DMS53 treated with DMSO at 0.1 percent for 48 hours (cell line): ENCODE results near the gene MED13L.

ENCODE experiments used
- DNase-seq: peaks from one replicate; lab custom pipeline; 2025; ENCODE audit not compliant: unreplicated experiment; lab: John Stamatoyannopoulos, UW

The MED13L gene

DNA sequence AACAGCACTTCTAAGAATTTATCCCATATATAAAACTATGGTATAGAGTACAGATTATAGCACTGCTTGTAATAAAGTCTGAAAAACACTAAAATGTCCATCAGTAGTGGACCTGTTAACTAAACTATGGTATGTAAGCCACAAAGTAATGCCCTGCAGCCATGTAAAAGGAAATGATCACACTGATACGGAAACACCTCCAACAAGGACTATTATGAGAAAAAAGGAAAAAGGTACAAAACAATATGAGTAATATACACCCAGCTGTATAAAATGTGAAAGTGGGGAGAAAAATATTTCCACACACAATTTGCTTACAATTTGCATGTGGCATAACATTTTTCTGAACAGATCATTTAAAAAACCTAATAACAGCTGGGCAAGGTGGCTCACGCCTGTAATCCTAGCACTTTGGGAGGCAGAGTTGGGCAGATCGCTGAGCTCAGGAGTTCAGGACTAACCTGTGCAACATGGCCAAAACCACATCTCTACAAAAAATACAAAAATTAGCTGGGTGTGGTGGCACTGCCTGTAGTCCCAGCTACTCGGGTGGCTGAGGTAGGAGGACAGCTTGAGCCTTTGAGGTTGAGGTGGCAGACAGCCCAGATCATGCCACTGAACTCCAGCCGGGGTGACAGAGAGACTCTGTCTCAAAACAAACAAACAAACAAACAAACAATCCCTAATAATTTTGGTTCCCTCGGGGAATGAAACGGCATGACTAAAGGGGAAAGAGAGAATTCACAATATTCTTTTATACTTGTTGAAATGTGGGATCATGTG is 250.5 kb downstream of the MED13L start:
- DNase-seq, result no peak

DNA sequence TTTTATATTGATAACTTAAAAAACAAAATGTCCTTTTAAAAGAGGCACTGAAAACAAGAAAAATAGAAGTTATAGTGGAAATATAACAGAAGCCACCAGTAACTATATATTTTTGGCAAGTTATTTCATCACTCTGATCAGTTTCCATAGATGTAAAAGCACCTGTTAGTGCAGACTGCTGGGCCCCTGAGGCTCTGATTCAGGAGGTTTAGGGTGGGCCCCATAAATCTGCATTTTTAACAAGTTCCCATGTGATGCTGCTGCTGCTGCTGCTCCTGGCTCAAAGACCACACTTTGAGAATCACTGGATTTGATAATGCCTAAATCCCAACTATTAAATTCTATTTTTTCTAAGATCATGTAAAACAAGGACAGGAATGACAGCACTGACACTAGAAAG is 251.1 kb downstream of the MED13L start:
- DNase-seq, result no peak

DNA sequence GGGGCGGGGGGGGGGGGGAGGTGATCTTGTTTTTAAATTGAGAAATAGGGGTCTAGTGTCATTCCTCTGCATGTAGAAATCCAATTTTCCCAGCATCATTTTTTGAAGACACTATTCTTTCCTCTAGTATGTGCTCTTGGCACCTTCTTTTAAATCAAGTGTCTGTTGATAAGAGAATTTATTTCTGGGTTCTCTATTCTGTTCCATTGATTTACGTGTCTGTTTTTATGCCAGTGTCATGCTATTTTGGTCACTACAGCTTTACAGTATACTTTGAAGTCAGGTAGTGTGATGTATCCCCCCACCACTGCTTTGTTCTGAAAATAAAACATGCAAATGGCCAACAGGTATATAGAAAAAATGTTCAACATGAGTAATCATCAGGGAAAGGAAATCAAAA is 252.7 kb downstream of the MED13L start:
- no peak for DNase-seq

DNA sequence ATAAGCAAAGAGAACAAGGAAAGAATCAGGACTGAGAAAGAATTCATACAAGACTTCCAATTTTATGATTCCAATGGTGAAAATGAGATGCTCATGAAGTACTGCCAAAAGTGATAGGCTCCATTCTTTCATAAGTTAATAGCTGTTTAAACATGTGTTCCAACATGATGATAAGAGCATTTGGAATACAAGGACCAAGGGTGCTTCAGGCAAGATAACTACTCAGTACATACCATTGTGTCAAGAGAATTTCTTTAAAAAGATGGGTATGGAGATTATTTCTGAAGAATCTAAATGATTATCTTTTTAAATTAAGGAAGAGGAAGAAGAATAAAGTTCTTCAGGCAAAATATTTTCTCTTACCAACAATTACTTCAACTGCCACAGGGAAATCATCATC is 258.1 kb downstream of the MED13L start:
- no peak for DNase-seq

DNA sequence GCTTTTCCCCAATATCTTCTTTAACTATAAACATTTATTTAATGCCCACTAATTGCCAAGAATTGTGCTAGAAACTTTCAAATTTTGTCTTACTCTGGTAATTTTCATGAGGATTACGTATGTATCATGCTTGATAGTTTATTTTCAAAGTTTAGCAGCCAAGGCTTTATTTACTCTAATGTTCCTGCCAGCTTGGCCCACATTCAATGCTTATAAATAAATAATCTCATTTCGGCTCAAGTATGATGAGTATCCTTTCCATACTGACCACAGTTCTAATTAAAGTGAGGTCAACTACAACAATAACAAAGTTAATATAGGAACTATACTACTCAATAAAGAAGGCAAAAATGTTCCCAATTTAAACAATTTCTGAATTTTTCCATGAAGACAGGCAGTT is 259.2 kb downstream of the MED13L start:
- no peak for DNase-seq

DNA sequence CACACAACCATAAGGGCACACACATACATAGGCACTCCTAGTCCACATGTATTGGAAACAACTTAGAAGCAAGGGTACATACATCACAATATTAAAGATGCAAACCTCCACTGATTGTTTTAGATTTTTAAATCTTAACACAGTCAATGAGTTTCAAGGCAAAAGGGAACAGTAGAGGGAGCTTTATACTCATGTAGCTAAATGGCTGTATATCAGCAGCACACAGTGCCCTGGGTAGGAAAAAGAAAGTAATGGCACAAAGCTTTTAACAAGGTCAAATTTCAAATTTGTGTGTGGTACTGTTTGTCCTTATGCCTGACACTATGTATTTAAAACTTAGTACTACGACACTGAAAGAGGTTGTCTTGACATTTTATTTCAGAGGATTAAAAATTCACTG is 262.0 kb downstream of the MED13L start:
- DNase-seq, result peak; percentile 15

DNA sequence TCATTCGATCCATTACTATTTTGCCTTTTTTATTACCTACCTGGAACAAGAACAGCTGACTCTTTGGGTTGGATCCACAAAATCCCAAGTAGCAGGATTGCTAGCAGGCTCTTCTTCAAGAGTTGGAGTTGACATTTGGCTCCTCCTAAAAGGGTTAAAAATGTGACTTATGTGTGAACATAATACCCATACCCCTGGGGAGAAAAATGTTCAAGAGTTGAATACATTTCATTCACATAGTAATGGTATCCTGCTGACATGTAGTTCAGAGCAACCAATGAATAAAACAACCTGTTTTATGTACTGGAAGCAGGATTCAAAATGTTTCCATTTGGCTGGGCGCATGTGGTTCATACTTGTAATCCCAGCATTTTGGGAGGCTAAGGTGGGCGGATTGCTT is 264.7 kb downstream of the MED13L start:
- no peak for DNase-seq

DNA sequence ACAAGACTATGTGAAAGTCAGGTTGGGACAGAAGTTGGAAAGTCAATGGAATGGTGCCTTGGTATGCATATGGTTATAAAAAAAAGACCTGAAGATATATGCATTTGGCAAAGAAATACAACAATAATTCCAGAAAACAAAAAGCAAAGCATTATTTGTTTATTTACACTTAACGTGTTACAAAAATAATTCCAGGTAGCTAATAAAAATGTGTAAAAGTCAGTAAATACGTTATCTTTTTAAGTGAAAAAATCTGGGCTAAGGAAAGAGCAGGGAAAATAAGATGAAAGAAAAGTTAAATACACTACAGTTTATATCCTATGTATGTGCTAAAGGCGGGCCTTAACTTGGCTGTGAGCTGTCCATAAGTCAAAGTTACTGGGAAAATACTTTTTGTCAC is 266.3 kb downstream of the MED13L start:
- no peak for DNase-seq

DNA sequence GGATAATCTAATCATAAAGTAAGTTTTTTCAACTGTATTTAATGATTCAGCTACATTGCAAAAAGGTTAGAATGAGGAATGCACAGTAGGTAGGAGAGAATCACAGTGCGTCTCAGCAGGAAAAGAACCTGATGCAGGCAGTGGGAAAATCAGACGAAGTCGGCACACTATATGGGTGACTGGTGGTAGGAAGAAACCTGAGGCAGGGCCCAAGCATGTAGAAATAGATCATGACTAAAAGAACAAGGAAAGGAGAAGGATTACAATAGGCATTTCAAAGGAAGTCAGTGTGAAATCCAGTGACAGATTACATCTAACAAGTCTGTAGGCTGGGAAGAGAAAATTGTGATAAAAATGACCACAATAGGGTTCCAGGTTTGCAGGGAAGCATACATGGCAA is 267.0 kb downstream of the MED13L start:
- DNase-seq, result no peak

DNA sequence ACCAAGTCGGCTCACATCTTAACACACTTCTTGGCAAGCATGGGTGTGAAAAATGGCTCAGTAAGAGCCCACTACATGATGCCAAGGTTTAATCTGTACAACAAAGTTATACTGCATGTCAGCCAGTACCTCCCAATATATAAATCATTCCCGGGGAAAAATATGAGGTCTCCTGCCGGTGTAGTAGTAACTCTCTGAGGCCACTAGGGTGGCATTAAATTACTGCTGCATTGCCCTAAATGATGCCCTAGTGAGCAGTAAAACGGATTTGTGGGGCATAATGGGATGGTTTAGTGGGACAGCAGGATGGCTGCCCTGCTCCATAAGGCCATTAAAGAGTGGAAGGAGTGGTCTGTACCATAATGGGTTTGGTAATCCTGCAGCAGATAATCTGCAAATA is 267.7 kb downstream of the MED13L start:
- DNase-seq, result no peak

DNA sequence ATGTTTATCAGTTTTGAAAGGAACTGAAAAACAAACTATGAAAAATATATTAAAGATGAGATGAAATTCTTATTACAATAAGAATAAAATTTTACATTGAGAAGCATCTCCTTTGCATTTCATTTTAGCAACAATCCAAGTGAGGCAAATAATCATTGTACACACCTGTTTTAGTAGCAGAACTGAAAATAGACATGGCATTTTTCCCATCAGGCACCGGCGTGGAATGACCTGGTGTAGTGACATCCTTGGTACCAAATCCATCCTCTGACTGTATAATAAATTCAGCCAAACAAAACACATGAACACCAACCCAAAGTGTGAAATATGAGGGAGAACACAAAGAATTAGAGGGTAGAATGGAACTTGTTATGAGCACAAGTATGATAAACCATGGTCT is 271.4 kb downstream of the MED13L start:
- no peak for DNase-seq

DNA sequence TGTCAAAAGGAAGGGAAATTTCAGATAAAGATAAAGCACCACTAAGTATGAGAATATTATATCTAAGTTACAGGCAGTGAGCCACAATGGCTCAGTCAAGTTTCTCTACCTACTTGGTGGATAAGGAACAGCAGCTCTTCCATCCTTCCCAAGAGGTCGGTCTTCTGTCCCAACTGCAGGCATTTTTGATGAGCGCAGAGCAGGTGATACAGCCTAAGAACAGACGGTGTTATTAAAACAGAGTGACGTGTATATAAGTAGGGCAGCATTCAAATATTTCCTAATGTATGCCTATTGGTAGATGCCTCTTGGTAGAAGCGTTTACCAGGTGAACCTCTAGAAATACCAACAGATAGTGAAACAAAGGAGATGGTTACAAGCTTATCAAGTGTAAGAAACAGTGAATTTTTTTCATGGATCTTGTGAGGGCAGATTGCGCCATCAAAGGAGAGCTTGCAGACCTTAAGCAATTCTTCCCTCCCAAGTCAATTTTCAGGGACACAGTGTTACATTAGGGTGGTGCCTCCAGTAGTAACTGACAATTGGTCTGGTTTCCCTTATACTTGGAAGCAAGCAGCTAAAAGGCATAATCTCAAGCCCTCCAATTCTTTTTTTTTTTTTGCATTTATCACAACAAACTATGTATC is 274.5 kb downstream of the MED13L start:
- DNase-seq, result no peak

DNA sequence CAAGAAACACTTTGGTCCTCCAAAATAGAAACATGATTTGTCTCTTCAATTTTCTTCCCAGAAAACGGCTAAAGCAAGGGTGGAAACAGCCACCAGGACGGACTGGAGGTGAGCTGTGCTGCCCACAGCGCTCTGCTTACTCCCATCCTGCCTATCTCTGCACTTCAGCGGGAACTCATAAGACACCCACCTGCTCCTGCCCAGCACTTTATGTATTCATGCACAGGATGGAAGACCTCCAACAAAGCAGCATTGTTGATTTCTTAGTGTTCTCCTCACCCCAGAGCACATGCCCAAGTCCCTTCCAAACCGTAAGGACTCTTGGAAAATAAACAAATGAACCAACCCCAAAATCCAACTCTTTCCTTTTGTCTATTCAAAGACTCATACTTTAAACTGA is 277.2 kb downstream of the MED13L start:
- no peak for DNase-seq

DNA sequence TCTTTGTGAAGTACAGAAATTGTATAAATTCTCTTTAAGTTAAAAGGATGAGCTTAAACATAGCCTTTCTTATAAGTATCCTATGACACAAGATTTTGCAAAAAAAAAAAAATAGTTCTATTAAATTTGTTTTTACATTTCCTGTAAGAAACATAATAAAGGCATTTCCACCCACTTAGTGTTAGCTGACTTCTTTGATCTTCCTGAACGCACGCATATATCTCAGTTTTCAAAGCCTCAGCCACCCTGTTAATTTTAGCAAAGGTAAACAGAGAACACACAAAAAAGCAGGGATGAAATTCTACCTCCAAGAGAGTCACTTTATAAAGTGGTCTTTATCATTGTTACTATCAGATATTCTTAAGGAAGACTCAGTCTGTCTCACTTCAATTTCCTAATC is 277.9 kb downstream of the MED13L start:
- no peak for DNase-seq

DNA sequence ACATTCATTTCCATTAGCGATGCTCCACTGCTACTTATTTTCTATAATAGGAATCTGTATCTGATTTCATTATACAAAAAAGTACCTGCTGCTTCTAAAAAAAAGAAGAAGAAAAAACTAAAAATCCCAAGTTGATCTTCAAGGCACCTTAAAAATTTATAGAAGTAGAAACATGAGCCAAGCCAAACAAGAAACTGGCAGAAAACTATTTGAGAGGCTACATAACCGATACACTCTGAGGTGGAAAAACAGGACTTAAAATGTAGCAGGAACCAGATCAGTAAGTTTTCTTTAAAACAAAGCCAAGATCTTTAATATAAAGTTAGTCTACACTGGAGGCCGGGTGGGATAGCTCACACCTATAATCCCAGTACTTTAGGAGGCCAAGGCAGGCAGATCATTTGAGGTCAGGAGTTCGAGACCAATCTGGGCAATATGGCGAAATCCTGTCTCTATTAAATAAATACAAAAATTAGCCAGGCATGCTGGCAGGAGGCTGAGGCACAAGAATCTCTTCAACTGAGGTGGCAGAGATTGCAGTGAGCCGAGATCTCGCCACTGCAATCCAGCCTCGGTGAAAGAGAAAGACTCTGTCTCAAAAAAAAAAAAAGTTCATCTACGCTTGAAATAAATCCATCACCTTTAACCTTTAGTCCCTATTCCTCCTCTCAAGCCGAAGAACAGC is 278.6 kb downstream of the MED13L start:
- no peak for DNase-seq

DNA sequence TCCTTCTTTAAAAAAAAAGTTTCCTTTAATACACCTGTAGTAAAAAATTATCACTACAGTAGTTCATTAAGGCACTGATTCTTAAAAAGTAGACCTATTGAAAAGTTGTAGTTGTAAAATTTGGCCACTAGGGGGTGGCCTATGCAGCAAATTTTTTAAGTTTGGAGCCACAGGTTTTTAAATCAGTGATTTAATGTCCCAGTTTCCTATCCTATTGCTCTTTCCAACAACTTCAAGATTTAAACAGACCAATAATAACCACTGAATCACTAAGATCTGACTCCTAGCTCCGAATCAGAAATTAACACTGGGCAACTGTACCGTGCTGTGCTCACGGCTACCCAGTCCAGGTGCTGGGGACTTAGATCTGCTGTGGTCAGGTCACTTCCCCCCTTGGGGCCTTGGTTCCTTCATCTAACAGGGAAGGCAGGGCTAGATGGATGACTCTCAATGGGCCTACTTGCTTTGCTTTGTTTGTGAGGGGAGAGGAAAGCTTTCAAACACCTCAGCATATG is 279.3 kb downstream of the MED13L start:
- peak; percentile 43 for DNase-seq

DNA sequence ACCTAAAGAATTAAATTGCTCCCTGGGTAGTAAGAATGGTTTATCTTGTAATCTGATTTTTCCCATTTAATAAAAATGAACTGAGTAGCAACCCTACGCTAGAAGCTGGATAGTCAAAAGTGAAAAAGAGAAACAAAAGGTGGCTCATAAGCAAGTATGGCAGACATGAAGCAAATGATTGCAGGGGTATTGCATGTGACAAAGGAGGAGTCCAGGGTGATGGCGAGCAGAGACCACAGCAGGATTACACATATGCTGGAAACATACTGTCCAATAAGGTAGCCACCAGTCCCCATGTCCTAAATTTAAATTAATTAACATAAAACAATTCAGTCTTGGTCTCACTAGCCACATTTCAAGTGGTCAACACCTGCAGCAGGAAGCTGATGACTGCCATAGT is 283.8 kb downstream of the MED13L start:
- no peak for DNase-seq

DNA sequence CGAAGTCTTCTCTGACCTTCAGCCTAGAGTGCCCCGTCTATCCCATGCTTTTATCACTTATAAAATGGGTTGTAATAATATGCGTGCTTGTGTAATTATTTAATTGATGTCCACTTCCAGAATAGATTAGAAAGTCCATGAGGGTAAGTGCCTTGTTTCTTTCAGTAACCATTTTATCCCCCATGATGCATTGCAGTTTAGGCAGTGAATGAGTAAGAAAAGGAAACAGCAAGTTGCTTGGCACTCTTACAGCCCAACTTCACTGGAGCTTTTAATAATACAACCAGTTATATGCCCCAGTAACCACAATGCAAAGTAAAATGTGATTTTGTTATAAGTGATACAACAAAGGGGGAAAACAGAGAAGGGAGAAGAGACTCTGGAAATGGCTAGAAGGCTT is 287.3 kb downstream of the MED13L start:
- DNase-seq, result no peak

DNA sequence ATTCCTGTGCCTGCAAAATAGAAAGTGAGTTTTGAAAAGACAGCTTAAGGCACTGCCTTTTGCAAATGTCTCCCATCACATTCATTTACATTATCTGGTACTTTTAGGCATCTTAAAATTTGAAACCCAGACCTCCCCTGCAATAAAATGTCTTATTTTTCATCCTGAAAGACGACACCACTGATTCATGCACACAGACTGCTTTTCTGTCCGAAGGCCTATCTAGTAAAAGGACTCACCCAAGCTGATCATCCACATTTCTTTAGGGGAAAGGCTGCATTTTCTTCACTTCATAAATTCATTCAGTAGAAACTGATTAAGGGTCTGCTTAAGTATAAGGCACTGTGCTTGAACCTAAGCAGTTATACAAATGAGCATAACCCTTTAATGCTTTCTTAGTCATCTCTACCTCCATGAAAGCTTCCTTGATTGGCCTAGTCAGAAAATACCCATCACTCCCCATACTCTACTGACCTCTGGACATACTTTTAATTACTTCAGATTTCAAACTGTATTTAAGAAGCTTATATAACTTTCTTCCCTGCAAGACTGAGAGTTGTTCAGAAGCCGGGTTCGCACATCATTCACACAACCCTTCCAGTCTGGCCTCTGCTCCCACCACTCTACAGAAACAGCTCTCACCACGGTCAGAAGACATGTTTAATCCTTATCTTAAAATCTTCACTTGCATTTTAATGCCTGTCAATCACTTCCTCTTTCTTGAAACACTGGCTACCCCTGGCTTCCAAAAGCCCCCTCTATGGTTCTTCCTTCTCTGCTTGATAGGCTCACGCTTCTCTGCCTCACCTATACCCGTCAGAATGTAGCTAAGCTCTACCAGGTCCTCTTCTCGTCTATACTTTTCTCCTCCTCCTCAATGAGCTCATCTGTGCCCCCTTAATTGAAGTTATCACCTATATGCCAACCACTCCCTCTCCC is 288.6 kb downstream of the MED13L start:
- DNase-seq, result no peak

DNA sequence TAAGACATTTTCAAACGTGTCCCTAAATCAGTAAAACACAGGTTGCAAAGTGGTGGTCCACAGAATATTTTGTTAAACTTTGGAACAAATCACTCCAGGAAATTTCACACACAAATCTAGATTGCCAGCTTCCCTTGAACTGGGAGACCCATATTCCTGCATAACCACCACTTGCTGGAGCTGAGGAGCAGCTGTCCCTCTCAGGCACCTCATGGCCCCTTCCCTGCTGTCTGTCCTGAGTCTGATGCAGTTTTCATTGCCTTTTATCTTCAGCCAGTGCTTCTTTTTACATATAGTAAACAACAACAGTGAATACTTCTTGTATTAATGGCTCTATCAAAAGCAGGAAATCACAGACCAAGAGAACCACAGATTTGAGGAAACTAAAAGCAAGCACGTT is 289.3 kb downstream of the MED13L start:
- DNase-seq, result no peak

DNA sequence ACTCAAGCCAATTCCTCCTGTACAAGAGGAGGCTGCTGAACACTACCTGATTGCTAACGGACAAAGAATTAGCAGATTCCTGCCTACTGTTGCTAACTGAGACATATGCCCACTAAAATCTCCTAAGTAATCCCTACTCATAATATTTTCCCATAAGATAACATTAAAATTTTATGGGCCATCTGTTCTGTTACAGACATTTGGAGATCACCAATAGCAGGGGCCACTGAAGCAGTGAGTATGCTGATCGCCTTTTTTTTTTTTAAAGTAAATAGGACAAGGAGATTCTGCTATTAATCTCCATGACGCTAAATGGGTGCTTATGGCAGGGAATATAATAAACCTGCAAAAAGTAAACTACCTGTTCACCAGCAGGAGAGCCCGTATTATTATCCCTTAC is 292.9 kb downstream of the MED13L start:
- DNase-seq, result no peak
